Peyer's patch (tissue), 4 donors: ENCODE results near the gene SPAG9. TPM values are rescaled to one million over a fixed set of nuclear protein-coding genes. Genes with fewer than 3 reads are reported as not detected.

Experiments
- DNase-seq, 3 donors: peaks; one replicate each; pipeline ENCODE4 v3.0.0-alpha.2; 2017 to 2019
- H3K27ac ChIP-seq, 4 donors: fragments of 200-600 bp; sonication (generic); one replicate each; pipeline ENCODE4 v1.5.1; 2016 to 2019
- H3K27me3 ChIP-seq, 2 donors: fragments of 200-600 bp; sonication (generic); one replicate each; pipeline ENCODE4 v1.5.1; 2019
- H3K36me3 ChIP-seq, 3 donors: fragments of 200-600 bp; sonication (generic); one replicate each; pipeline ENCODE4 v1.5.1; 2016 to 2019
- H3K4me1 ChIP-seq, 4 donors: fragments of 200-600 bp; sonication (generic); one replicate each; pipeline ENCODE4 v1.5.1; 2016 to 2019
- H3K4me3 ChIP-seq, 4 donors: fragments of 200-600 bp; sonication (generic); 1 replicate in 3 of 4; 2 replicates in 1 of 4; pipeline ENCODE4 v1.5.1; 2016 to 2019; ENCODE audit warnings: mild to moderate bottlenecking in 1 of 4
- H3K9me3 ChIP-seq, 4 donors: fragments of 200-600 bp; sonication (generic); one replicate each; pipeline ENCODE4 v1.5.1; 2016 to 2019; ENCODE audit warnings: mild to moderate bottlenecking in 1 of 4
- POLR2A ChIP-seq, 2 donors: fragments of 450-650 bp; IDR thresholded peaks; one replicate each; pipeline ENCODE4 v1.5.1; 2017; ENCODE audit warnings: antibody characterized with exemption in 2 of 2, mild to moderate bottlenecking in 2 of 2, moderate library complexity in 2 of 2
- total RNA-seq, 4 donors: library from RNA; depleted of rRNA; stranded (reverse); fragments of >200 nt; gene quantifications; one replicate each; pipeline ENCODE4 v1.1.0, GENCODE V29; 2016
- TF ChIP-seq, protein P1 (sequence below), 6 experiments: fragments of 450-650 bp in 4 of 6; fragments of 200-600 bp in 2 of 6; sonication (generic) in 1 of 6; IDR thresholded peaks; one replicate each; pipeline ENCODE4 v1.5.1; 2017 to 2019; ENCODE audit warnings: antibody characterized with exemption in 6 of 6, mild to moderate bottlenecking in 3 of 6, moderate library complexity in 1 of 6

SPAG9 gene
- total RNA-seq, 4 donors from 2014 or later: 104 to 149 (median 132) TPM

DNA sequence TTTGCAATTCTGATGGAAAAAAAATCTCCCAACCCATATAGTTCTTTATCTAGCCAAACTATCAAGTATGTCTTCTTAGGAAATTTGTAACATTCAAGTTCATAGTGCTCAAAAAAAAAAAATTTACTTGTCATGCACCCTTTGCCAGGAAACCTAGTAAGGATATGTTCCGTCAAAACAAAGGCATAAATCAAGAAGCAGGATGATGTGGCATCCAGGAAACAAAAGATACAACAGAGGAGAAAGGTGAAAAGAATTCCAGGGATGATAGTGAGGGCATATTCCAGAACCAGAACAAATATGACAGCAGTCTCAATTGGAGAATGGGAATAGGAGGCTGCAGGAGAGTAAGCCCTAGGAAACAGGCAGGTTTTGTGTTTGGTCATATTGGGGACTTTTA, 104.6 kb downstream of the SPAG9 start:
- H3K4me3 ChIP-seq: no peak overlapping the region
- no peak for DNase-seq
- TF ChIP-seq POLR2A (IDR thresholded peaks at IDR 0.05): no peak
- TF ChIP-seq, protein P1, sequence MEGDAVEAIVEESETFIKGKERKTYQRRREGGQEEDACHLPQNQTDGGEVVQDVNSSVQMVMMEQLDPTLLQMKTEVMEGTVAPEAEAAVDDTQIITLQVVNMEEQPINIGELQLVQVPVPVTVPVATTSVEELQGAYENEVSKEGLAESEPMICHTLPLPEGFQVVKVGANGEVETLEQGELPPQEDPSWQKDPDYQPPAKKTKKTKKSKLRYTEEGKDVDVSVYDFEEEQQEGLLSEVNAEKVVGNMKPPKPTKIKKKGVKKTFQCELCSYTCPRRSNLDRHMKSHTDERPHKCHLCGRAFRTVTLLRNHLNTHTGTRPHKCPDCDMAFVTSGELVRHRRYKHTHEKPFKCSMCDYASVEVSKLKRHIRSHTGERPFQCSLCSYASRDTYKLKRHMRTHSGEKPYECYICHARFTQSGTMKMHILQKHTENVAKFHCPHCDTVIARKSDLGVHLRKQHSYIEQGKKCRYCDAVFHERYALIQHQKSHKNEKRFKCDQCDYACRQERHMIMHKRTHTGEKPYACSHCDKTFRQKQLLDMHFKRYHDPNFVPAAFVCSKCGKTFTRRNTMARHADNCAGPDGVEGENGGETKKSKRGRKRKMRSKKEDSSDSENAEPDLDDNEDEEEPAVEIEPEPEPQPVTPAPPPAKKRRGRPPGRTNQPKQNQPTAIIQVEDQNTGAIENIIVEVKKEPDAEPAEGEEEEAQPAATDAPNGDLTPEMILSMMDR (IDR thresholded peaks at IDR 0.05): no peak
- H3K27ac ChIP-seq: no peak overlapping the region
- no peaks in the 10 kb centered on the region for H3K27me3 ChIP-seq
- H3K4me1 ChIP-seq: no peaks in the 10 kb centered on the region
- H3K36me3 ChIP-seq: peaks cover 0 to 79% (median 0%) of the 10 kb centered on the region in 3 donors
- no peaks in the 10 kb centered on the region for H3K9me3 ChIP-seq

DNA sequence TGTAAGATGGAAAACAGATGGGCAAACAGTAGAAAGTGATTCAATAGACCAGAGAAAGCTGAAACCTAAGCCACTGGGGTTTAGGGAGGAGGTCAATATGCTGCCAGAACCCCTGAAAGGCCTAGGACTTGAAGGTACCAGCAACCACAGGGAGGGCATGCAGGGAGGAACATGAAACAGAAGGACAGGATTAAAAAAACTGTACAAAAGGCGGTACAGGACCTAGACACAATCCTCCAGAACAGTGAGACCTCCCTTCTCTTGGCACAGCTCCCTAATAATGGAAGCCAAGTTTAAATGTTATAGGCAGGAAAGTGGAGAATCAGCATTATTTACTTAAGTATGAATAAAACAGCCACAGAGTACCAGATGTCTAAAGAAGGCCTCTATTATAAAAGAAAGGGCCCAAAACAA, 105.5 kb downstream of the SPAG9 start:
- Histone ChIP-seq H3K4me3 (no peak overlapping the region), H3K27me3 (no peaks in the 10 kb centered on the region), H3K27ac (no peak overlapping the region), H3K9me3 (no peaks in the 10 kb centered on the region), H3K4me1 (no peaks in the 10 kb centered on the region), H3K36me3 (peaks cover 0 to 70% (median 0%) of the 10 kb centered on the region in 3 donors)
- DNase-seq: no peak
- TF ChIP-seq POLR2A (IDR thresholded peaks at IDR 0.05): no peak
- TF ChIP-seq, protein P1 (IDR thresholded peaks at IDR 0.05): no peak

- H3K36me3 ChIP-seq: peaks cover 0 to 59% (median 0%) of the 10 kb centered on the region in 3 donors
- H3K9me3 ChIP-seq: no peaks in the 10 kb centered on the region
- H3K4me1 ChIP-seq: no peaks in the 10 kb centered on the region
- no peak overlapping the region for H3K4me3 ChIP-seq
- no peak overlapping the region for H3K27ac ChIP-seq
- DNase-seq: no peak
- H3K27me3 ChIP-seq: no peaks in the 10 kb centered on the region
- TF ChIP-seq, protein P1 (IDR thresholded peaks at IDR 0.05): no peak
- TF ChIP-seq POLR2A (IDR thresholded peaks at IDR 0.05): no peak
Measured at GRCh38 chr17:51014129-51014528, 106.5 kb downstream of the SPAG9 start.

DNA sequence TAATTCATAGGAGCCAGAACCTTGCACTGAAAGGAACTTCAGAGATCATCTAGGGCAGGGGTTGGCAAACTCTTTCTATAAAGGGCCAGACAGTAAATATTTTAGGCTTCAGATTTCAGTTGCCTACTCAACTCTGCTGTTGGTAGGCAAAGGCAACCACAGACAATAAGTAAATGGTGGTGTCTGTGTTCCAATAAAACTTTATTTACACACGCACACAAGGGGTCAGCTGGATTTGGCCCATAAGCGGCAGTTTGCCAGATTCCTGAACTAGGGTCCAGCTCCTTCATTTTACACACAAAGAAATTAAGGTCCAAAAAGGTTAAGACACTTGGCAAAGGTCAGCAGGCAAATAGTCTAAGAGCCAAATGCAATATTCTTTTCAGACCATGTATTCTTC, 107.3 kb downstream of the SPAG9 start:
- TF ChIP-seq, protein P1 (IDR thresholded peaks at IDR 0.05): no peak
- TF ChIP-seq POLR2A (IDR thresholded peaks at IDR 0.05): no peak
- no peak for DNase-seq
- H3K27ac ChIP-seq: no peak overlapping the region
- no peaks in the 10 kb centered on the region for H3K27me3 ChIP-seq
- peaks cover 0 to 51% (median 0%) of the 10 kb centered on the region in 3 donors for H3K36me3 ChIP-seq
- H3K4me3 ChIP-seq: no peak overlapping the region
- no peaks in the 10 kb centered on the region for H3K9me3 ChIP-seq
- H3K4me1 ChIP-seq: no peaks in the 10 kb centered on the region

DNA sequence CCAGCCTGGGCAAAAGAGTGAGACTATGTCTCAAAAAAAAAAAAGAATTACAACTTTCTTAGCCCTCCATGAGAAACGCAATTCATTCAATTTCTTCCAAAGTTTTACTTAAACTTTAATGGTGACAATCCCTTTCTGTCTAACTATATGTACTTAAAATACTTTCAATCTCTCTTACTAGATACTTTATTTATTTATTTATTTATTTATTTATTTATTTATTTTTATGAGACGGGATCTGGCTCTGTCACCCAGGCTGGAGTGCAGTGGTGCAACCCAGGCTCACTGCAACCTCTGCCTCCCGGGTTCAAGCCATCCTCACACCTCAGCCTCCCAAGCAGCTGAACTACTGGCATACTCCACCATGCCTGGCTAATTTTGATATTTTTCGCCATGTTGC, 108.1 kb downstream of the SPAG9 start:
- Histone ChIP-seq H3K27me3 (no peaks in the 10 kb centered on the region), H3K36me3 (peaks cover 0 to 50% (median 0%) of the 10 kb centered on the region in 3 donors), H3K4me3 (no peak overlapping the region), H3K4me1 (no peaks in the 10 kb centered on the region), H3K27ac (no peak overlapping the region), H3K9me3 (no peaks in the 10 kb centered on the region)
- DNase-seq: no peak
- TF ChIP-seq POLR2A (IDR thresholded peaks at IDR 0.05): no peak
- TF ChIP-seq, protein P1 (IDR thresholded peaks at IDR 0.05): no peak

DNA sequence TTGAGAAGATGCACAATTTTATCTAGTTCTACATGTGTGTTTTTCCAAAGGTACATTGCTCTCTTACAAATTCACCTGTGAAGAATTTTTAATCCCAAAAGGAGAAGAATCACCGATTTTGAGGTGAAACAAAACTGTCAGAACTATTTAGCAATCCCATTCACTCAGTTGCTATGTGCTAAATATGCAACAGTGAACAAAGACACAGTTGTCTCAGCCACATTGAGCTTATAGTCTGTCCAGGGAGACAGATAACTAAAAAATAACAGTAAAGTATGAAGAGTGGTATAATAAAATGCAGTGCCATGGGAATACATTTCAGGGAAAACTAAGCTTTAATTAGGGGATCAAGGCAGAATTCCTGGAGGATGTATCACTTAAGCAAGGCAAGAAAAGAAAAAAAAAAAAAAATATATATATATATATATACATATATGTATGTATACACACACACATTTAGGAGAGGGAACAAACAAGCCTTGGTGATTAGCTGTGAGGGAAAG, 110.4 kb downstream of the SPAG9 start:
- Histone ChIP-seq H3K36me3 (peaks cover 0 to 53% (median 0%) of the 10 kb centered on the region in 3 donors), H3K4me1 (no peaks in the 10 kb centered on the region), H3K27me3 (no peaks in the 10 kb centered on the region), H3K4me3 (no peak overlapping the region), H3K27ac (no peak overlapping the region), H3K9me3 (no peaks in the 10 kb centered on the region)
- TF ChIP-seq, protein P1 (IDR thresholded peaks at IDR 0.05): no peak
- TF ChIP-seq POLR2A (IDR thresholded peaks at IDR 0.05): no peak
- DNase-seq: no peak
